Mesendoderm (in vitro differentiated cells): ENCODE results near the gene GJA5.

Experiments used
- DNase-seq: peaks from one replicate; pipeline ENCODE4 v3.0.0; 2013
- H2AK5ac ChIP-seq: 2 replicates; pipeline ENCODE4 v1.6.1; 2013; ENCODE audit warnings: low read length, inconsistent platforms
- H2BK120ac ChIP-seq: 2 replicates; pipeline ENCODE4 v1.6.1; 2013; ENCODE audit warnings: low read depth, mild to moderate bottlenecking, low read length, moderate library complexity, mixed read lengths
- H2BK15ac ChIP-seq: replicated peaks from 2 replicates; pipeline ENCODE4 v1.6.1; 2013; ENCODE audit warnings: low read depth, mild to moderate bottlenecking, moderate library complexity
- H2BK5ac ChIP-seq: 2 replicates; pipeline ENCODE4 v1.6.1; 2013; ENCODE audit warnings: low read length, inconsistent platforms
- H3K18ac ChIP-seq: 2 replicates; pipeline ENCODE4 v1.6.1; 2013; ENCODE audit warnings: mild to moderate bottlenecking, low read length, mixed read lengths
- H3K23ac ChIP-seq: one replicate; pipeline ENCODE4 v1.6.1; 2013; ENCODE audit warnings: low read length
- H3K27ac ChIP-seq: 2 replicates; pipeline ENCODE4 v1.5.1; 2013; ENCODE audit warnings: low read depth, mild to moderate bottlenecking, inconsistent platforms, low read length, moderate library complexity
- H3K27me3 ChIP-seq: 2 replicates; pipeline ENCODE4 v1.6.1; 2013; ENCODE audit warnings: low read length, control low read depth, mild to moderate bottlenecking, inconsistent platforms; ENCODE audit not compliant: insufficient read depth, poor library complexity
- H3K36me3 ChIP-seq: 2 replicates; pipeline ENCODE4 v1.6.1; 2013; ENCODE audit warnings: low read length, inconsistent platforms; ENCODE audit not compliant: control insufficient read depth, insufficient read depth
- H3K4ac ChIP-seq: one replicate; pipeline ENCODE4 v1.6.1; 2013; ENCODE audit warnings: low read depth, mild to moderate bottlenecking, low read length, moderate library complexity
- H3K4me1 ChIP-seq: 2 replicates; pipeline ENCODE4 v1.6.1; 2013; ENCODE audit warnings: low read depth, low read length, inconsistent platforms; ENCODE audit not compliant: control insufficient read depth
- H3K4me2 ChIP-seq: 2 replicates; pipeline ENCODE4 v1.6.1; 2013; ENCODE audit warnings: low read length
- H3K4me3 ChIP-seq: 2 replicates; pipeline ENCODE4 v1.5.1; 2013; ENCODE audit warnings: mild to moderate bottlenecking, low read length
- H3K56ac ChIP-seq: one replicate; pipeline ENCODE4 v1.6.1; 2013; ENCODE audit warnings: low read length
- H3K79me1 ChIP-seq: 2 replicates; pipeline ENCODE4 v1.6.1; 2013; ENCODE audit warnings: low read length, inconsistent platforms
- H3K79me2 ChIP-seq: 2 replicates; pipeline ENCODE4 v1.6.1; 2013; ENCODE audit warnings: mild to moderate bottlenecking, low read length; ENCODE audit not compliant: control insufficient read depth, insufficient read depth
- H3K9ac ChIP-seq: 2 replicates; pipeline ENCODE4 v1.6.1; 2013; ENCODE audit warnings: low read length, inconsistent platforms
- H4K5ac ChIP-seq: one replicate; pipeline ENCODE4 v1.6.1; 2013; ENCODE audit warnings: low read length
- H4K8ac ChIP-seq: one replicate; pipeline ENCODE4 v1.6.1; 2013; ENCODE audit warnings: low read depth, mild to moderate bottlenecking, control low read depth, low read length, moderate library complexity
- WGBS: extraction: QIAGEN DNeasy Blood & Tissue Kit; methylation state at CpG from one replicate; pipeline ENCODE4 v1.1.7; 2013; ENCODE audit warnings: low lambda C conversion rate, missing lambda C conversion rate; ENCODE audit not compliant: insufficient coverage; ENCODE audit errors: extremely low coverage; 5-methylcytosine and 5-hydroxymethylcytosine counted together

The GJA5 gene

DNA sequence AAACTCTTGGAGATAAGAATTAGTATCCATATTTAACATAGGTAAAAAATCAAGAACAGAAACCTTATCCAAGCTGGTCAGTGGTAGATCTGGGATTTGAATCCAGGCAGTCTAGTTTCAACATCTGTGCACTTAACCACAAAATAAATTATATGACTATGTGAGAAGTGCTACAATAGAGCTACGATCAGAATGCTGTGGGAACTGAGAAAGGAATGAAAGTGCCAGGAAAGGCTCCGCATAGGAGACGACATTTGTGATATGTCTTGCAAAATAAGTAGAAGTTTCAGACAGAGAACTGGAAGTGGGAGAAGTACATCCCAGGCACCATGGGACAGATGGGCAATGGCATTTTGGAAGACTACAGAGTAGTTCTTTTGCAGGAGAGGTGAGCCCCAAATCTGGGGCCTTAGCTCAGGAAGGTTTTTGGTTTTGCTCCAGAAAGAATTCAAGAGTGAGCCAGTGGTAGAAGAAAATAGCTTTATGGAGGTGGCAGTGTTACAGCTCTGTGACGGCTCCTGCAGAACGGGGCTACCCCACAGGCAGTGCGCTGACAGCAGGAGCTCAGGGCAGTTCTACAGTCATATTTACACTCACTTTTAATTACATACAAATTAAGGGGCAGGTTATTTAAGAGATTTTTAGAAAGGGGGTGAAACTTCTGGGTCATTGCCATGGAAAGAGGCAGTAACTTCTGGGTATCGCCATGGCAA, 25.5 kb upstream of the GJA5 start:
- no peaks in the 10 kb centered on the region for H3K4me1 ChIP-seq
- H2BK5ac ChIP-seq: no peak overlapping the region
- H3K4me2 ChIP-seq: no peak overlapping the region
- no peaks in the 10 kb centered on the region for H3K79me2 ChIP-seq
- no peak overlapping the region for H3K18ac ChIP-seq
- H2AK5ac ChIP-seq: no peak overlapping the region
- no peak overlapping the region for H2BK15ac ChIP-seq
- H2BK120ac ChIP-seq: no peak overlapping the region
- no peak overlapping the region for H3K23ac ChIP-seq
- H3K9ac ChIP-seq: no peak overlapping the region
- no peak overlapping the region for H3K4ac ChIP-seq
- no peaks in the 10 kb centered on the region for H3K79me1 ChIP-seq
- no peak overlapping the region for H3K27ac ChIP-seq
- H4K8ac ChIP-seq: no peak overlapping the region
- WGBS: no CpG with 5 or more reads among the region's 7 CpGs
- H3K4me3 ChIP-seq: no peak overlapping the region
- no peak for DNase-seq
- no peak overlapping the region for H4K5ac ChIP-seq
- H3K36me3 ChIP-seq: no peaks in the 10 kb centered on the region
- H3K56ac ChIP-seq: no peak overlapping the region
- H3K27me3 ChIP-seq: no peaks in the 10 kb centered on the region

GRCh38 chr1:147784941-147785340, 24.5 kb upstream of the GJA5 start:
- Histone ChIP-seq H2AK5ac (no peak overlapping the region), H3K4me1 (no peaks in the 10 kb centered on the region), H4K8ac (no peak overlapping the region), H3K56ac (no peak overlapping the region), H3K18ac (no peak overlapping the region), H3K27me3 (no peaks in the 10 kb centered on the region), H4K5ac (no peak overlapping the region), H3K36me3 (no peaks in the 10 kb centered on the region), H3K23ac (no peak overlapping the region), H3K27ac (no peak overlapping the region), H3K4me3 (no peak overlapping the region), H3K79me2 (no peaks in the 10 kb centered on the region), H3K9ac (no peak overlapping the region), H3K4me2 (no peak overlapping the region), H2BK120ac (no peak overlapping the region), H2BK5ac (no peak overlapping the region), H2BK15ac (no peak overlapping the region), H3K4ac (no peak overlapping the region), H3K79me1 (no peaks in the 10 kb centered on the region)
- DNase-seq: no peak
- WGBS: no CpG with 5 or more reads among the region's 1 CpG

DNA sequence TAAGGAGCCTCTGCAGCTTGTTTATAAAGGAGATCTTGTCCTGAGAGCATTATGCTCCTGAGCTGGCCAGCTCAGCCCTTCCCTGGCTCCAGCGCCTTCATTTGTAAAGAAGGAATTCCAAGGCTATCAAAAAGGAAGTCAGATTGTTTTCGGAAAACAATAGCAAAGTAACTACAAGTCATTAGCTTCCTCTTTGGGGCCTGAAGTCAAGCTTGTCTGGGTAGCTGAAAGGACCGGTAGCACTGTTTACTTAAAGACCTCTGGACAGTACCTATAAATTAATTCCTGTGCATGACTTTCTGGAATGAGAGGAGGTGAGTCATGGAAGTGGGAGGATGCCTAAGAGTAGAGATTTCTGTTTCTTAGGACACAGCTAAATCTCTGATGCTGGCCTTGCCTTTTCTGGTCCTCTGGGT, 20.7 kb upstream of the GJA5 start:
- Histone ChIP-seq H3K4ac (no peak overlapping the region), H4K8ac (no peak overlapping the region), H3K56ac (no peak overlapping the region), H2AK5ac (no peak overlapping the region), H2BK15ac (no peak overlapping the region), H3K18ac (no peak overlapping the region), H3K9ac (no peak overlapping the region), H4K5ac (no peak overlapping the region), H2BK5ac (no peak overlapping the region), H3K79me1 (no peaks in the 10 kb centered on the region), H3K79me2 (no peaks in the 10 kb centered on the region), H3K4me1 (no peaks in the 10 kb centered on the region), H3K27me3 (no peaks in the 10 kb centered on the region), H3K4me3 (no peak overlapping the region), H3K27ac (no peak overlapping the region), H3K36me3 (no peaks in the 10 kb centered on the region), H3K23ac (no peak overlapping the region), H3K4me2 (no peak overlapping the region), H2BK120ac (no peak overlapping the region)
- no CpG with 5 or more reads among the region's 3 CpGs for WGBS
- peak; percentile 64 for DNase-seq

DNA sequence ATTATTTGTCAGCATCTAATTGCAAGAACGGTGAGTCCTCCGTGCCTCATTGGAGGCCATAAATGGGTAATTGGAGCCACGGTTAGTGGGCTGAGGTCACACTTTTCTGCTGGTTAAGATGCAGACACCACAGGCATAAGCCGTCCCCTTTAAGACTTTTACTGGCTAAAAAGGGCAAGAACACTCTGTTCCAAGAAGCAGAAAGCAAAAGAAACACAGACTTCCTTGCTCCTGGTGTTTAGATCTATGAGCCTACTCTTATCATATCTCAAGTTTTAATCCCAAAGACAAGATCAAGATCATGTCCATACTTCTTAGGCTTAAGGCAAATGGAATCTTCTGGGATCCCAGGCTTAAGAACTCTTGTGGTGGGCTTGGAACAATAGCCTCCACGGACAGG, 17.3 kb upstream of the GJA5 start:
- no peak overlapping the region for H3K4me3 ChIP-seq
- no peak overlapping the region for H3K23ac ChIP-seq
- H2AK5ac ChIP-seq: no peak overlapping the region
- no peaks in the 10 kb centered on the region for H3K79me2 ChIP-seq
- no CpG with 5 or more reads among the region's 5 CpGs for WGBS
- H3K4me2 ChIP-seq: no peak overlapping the region
- no peak overlapping the region for H2BK15ac ChIP-seq
- H3K4me1 ChIP-seq: no peaks in the 10 kb centered on the region
- no peak for DNase-seq
- H3K27me3 ChIP-seq: no peaks in the 10 kb centered on the region
- H3K56ac ChIP-seq: no peak overlapping the region
- no peak overlapping the region for H4K5ac ChIP-seq
- H2BK120ac ChIP-seq: no peak overlapping the region
- no peak overlapping the region for H4K8ac ChIP-seq
- H3K4ac ChIP-seq: no peak overlapping the region
- no peaks in the 10 kb centered on the region for H3K79me1 ChIP-seq
- no peaks in the 10 kb centered on the region for H3K36me3 ChIP-seq
- H2BK5ac ChIP-seq: no peak overlapping the region
- H3K9ac ChIP-seq: no peak overlapping the region
- H3K27ac ChIP-seq: no peak overlapping the region
- H3K18ac ChIP-seq: no peak overlapping the region

- no peak overlapping the region for H2AK5ac ChIP-seq
- H3K4ac ChIP-seq: no peak overlapping the region
- no peak overlapping the region for H2BK120ac ChIP-seq
- no peak overlapping the region for H3K23ac ChIP-seq
- DNase-seq: peak; percentile 43
- peak overlapping the region; percentile 66 for H3K56ac ChIP-seq
- no peaks in the 10 kb centered on the region for H3K79me1 ChIP-seq
- H3K18ac ChIP-seq: peak overlapping the region; percentile 5
- H3K27ac ChIP-seq: no peak overlapping the region
- no peaks in the 10 kb centered on the region for H3K27me3 ChIP-seq
- H3K4me1 ChIP-seq: no peaks in the 10 kb centered on the region
- H3K4me3 ChIP-seq: no peak overlapping the region
- no peak overlapping the region for H4K5ac ChIP-seq
- H3K36me3 ChIP-seq: no peaks in the 10 kb centered on the region
- no peak overlapping the region for H4K8ac ChIP-seq
- H3K9ac ChIP-seq: peak overlapping the region; percentile 17
- H3K79me2 ChIP-seq: no peaks in the 10 kb centered on the region
- no peak overlapping the region for H3K4me2 ChIP-seq
- H2BK5ac ChIP-seq: no peak overlapping the region
- H2BK15ac ChIP-seq: no peak overlapping the region
- WGBS: no CpG with 5 or more reads among the region's 9 CpGs
Measured at GRCh38 chr1:147773215-147773715, 12.9 kb upstream of the GJA5 start.

DNA sequence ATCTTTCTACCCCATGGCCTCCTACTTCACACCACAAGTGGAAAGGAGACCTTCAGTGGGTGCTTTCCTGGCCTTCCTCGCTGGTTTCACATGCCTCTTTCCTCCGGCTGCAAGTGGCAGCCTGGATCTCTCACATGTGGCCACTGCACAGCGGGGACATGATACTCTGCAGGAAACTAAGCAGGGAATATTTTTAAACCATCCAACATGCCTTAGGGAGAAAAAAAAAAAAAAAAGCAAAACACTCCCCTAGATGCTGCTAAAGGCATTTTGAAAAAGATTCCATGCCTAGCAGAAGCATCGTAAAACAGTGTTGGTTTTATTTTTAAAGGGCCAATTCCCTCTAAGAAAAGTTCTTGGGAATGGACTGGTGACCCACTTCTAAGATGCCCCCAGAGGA, 12.2 kb upstream of the GJA5 start:
- Histone ChIP-seq H4K8ac (no peak overlapping the region), H3K18ac (peak overlapping the region; percentile 54), H3K4me2 (no peak overlapping the region), H3K4me1 (no peaks in the 10 kb centered on the region), H2AK5ac (peak overlapping the region; percentile 15), H2BK120ac (no peak overlapping the region), H2BK15ac (peak overlapping the region; percentile 21), H3K27me3 (no peaks in the 10 kb centered on the region), H2BK5ac (no peak overlapping the region), H4K5ac (no peak overlapping the region), H3K23ac (no peak overlapping the region), H3K4me3 (no peak overlapping the region), H3K9ac (no peak overlapping the region), H3K56ac (peak overlapping the region; percentile 31), H3K4ac (no peak overlapping the region), H3K79me1 (no peaks in the 10 kb centered on the region), H3K27ac (no peak overlapping the region), H3K79me2 (no peaks in the 10 kb centered on the region), H3K36me3 (no peaks in the 10 kb centered on the region)
- DNase-seq: no peak
- WGBS: no CpG with 5 or more reads among the region's 4 CpGs
